ENCODE data around the gene CENPA.
"Not testable (repeated sequence)": the region's sequence is repeated elsewhere in the genome, so short reads cannot be mapped to it uniquely, and the experiment has no call there.

Gene CENPA

GRCh38 chr2:26793518-26793917, 7.7 kb downstream of the CENPA start:
- no peak for DNase-seq

DNA sequence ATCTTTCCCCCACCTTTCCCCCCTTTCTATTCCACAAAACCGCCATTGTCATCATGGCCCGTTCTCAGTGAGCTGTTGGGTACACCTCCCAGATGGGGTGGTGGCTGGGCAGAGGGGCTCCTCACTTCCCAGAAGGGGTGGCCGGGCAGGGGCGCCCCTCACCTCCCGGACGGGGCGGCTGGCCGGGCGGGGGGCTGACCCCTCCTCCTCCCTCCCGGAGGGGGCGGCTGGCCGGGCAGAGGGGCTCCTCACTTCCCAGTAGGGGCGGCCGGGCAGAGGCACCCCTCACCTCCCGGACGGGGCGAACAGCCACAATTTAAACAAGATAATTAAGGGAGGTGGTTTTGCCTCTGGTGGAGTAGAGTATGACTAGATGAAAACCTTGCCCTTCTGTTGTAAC, 9.3 kb downstream of the CENPA start:
- not testable (repeated sequence) for DNase-seq

DNA sequence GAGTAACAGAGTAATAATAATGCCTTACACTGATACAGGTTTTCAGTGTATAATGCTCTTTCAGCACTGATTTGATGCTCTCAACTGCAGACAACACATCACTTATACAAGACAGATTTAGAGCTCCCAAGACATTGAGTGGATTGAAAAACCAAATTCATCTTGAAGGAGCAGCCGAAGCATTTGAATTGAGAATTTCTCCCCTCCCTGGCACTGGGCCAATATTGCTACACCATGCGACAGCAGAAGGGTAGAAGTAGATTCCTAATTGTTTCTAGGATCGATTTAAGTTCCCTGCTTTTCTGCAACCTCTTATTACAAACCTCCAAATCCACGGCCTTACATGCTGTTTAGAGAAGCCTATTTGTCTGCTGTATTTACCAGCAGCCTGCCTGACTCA, 15.5 kb downstream of the CENPA start:
- DNase-seq: peak in 1 of 3 experiments; percentile 40

- DNase-seq: no peak
Measured at GRCh38 chr2:26801796-26802195, 15.9 kb downstream of the CENPA start.

GRCh38 chr2:26805241-26805676, 19.4 kb downstream of the CENPA start:
- DNase-seq: no peak

DNA sequence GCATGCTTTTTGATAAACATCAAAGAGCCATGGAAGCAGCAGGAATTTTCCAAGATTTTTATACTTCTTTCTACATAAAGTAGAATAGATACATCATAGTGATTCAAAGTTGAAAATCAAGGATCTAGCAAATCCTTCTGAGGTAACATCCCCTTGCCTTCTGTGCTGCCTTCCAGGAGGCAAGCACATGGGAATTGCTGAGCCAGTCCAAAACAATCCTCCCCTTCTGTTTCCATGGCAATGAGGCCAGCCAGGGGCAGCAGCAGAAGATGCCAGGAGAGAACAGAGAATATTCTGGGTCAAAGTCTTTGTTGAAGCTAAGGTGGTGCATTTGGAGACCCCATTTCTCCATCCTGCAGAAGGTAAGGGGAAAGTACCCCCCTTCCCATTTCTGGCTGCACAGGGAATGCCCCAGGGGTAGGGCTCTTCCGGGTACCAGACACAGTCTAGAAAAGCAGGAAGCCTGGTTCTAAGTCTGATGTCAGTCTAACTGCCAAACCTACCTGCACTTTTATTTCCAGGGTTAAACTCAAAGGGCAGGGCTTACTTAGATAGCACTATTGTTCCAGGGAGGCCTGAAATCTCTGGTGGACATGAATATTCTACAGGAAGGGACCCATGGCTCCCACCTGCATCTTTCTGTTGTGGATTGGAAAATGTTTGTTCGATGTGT, 22.1 kb downstream of the CENPA start:
- peak in 2 of 3 experiments; percentile 5 to 59 for DNase-seq

DNA sequence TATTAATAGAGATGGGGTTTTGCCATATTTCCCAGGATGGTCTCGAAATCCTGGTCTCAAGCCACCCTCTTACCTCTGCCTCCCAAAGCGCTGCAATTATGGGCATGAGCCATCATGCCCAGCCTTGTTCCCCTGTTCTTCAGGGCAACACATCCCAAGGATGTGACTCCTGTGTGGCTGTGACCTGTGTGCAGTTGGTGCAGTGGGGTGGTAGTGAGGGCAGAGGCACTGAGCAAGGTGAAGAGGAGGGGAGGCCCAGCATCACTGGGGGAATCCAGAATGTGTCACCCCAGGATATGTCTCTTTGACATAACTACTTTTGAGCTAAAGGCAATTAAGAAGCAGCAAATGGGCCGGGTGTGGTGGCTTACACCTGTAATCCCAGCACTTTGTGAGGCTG, 23.4 kb downstream of the CENPA start:
- DNase-seq: no peak

DNA sequence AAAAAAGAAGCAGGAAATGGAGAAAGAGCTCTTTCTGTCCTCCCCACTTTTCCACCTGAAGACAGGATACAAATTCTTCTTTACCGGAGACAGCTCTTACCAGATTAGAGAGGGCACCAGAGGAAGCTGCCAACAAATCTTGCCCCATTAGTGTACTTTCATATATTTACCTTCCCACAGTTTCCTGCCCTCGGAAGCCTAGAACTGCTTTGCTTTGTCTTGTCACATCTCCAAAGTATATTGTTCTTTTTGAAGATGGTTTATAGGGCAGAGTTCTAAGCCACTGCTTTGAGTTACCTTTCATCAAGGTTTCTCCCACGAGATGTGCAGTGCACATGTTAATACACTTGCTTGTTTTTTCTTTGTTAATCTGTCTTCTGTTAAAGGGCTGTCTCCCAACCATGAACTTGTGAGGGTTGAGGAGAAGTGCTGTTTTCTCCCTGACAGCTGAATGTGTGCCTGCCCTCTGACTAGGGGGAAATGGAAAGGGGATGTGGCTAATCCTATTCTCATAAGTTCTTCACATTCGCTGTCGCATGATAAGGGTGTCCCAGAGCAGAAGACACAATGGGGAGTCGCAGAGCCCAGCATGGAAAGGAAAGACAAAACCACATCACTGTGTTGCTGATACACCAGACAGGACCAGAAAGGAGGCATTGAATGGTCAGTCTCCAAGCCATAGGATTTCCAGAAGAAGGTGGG, 24.2 kb downstream of the CENPA start:
- no peak for DNase-seq

DNA sequence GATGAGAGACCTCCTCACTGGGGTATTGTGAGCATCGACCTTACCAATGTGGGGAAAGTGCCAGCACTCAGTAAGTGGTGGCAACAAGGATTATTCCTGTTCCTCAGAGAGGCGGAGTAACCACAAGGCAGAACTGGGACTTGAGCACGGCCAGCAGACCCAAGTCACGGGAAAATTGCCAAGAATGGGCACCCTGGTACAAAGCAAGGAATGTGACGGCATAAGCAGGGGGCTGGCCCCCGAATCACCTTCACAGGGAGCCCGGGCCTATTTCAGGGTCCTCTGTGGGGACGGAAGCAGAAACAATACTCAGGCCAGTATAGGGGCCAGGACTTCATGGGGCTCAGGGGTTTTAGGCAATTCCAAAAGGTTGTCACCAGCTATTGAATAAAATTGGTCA, 25.4 kb downstream of the CENPA start:
- DNase-seq: no peak

- DNase-seq: no peak
Measured at GRCh38 chr2:26811791-26812694, 26.2 kb downstream of the CENPA start.

GRCh38 chr2:26812731-26813130, 26.9 kb downstream of the CENPA start:
- DNase-seq: no peak

DNA sequence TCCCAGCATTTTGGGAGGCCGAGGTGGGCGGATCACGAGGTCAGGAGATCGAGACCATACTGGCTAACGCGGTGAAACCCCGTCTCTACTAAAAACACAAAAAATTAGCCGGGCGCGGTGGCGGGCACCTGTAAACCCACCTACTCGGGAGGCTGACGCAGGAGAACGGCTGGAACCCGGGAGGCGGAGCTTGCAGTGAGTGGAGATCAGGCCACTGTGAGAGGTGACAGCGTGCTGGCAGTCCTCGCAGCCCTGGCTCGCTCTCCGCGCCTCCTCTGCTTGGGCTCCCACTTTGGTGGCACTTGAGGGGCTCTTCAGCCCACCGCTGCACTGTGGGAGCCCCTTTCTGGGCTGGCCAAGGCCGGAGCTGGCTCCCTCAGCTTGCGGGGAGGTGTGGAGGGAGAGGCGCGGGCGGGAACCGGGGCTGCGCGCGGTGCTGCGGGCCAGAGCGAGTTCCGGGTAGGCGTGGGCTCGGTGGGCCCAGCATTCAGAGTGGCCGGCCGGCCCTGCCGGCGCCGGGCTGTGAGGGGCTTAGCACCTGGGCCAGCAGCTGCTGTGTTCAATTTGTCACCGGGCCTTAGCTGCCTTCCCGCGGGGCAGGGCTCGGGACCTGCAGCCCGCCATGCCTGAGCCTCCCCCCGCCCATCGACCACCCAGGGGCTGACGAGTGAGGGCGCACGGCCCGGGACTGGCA, 28.4 kb downstream of the CENPA start:
- not testable (repeated sequence) for DNase-seq

DNA sequence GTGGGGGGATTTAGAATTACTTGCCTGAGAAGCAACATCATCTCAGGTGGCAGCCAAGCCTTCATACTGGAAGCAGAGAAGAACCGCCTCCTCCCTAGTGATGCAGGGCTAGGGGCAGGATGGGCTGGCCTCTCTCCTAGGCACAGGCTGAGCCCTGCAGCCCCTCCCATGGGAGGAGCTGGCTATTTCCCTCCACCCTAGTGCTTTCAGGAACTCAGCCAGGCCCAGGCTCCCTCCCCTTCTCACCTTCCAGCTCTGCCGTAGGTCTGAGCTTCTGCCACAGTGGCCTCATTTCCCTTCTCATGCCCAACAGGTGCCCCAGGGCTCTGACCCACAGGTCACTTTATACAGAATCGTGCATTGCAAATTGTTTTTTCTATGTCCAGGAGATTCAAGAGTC, 31.0 kb downstream of the CENPA start:
- DNase-seq: peak; percentile 9 to 47 (median 29)

- no peak for DNase-seq
Measured at GRCh38 chr2:26818255-26818654, 32.4 kb downstream of the CENPA start.

DNA sequence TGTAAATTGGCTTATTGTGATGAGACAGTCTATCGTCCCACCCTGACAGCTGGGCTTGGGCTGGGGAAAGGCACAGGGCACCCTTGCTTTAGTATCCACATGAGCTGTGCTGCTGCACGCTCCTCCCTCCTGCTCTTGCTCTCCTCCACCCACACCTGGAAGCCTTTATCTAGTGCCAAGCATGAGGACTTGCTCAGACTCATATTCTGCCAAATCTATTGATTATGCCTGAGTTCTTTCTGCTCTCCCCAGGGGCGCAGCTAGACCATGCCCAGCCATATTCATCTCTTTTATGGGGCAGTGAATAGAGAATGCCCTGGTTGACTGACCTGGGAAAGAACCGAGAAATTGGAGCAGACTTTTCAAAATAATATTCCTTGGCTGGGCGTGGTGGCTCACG, 33.1 kb downstream of the CENPA start:
- DNase-seq: no peak

GRCh38 chr2:26820932-26821331, 35.1 kb downstream of the CENPA start:
- DNase-seq: no peak

GRCh38 chr2:26822877-26823276, 37.0 kb downstream of the CENPA start:
- DNase-seq: no peak

- no peak for DNase-seq
Measured at GRCh38 chr2:26838121-26838906, 52.5 kb downstream of the CENPA start.

- DNase-seq: peak in 2 of 3 experiments; percentile 7 to 39
Measured at GRCh38 chr2:26840937-26841610, 55.2 kb downstream of the CENPA start.

DNA sequence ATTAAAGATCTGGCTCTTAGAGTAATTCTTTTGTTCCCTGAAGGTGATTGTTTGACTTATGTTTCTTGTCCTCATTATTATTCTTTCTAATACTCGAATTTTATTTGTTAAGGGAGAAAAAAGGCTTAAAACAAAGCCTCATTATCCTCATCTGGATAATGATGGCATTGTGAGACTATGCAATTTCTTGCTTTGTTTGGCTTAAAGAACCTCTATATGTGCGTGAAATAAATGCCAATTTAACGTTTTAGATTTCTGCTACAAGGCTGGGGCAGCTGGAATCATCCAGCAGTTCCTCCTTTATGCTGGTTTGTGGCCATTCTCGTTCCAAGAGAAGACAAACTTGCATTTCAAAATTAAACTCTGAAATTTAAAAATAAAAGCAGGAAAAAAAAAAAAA, 57.2 kb downstream of the CENPA start:
- DNase-seq: no peak

Measured in NCI-H1417 (cell line).